HG02852 (cell line): ENCODE results near the gene ZNF587.
"Not testable (repeated sequence)": the region's sequence is repeated elsewhere in the genome, so short reads cannot be mapped to it uniquely, and the experiment has no call there.

Source experiments
- ATAC-seq: cut with Tn5 transposase; IDR thresholded peaks from one replicate; pipeline ENCODE4 v1.9.1; 2021; ENCODE audit warnings: mild to moderate bottlenecking, moderate library complexity; ENCODE audit not compliant: unreplicated experiment

ZNF587 gene

DNA sequence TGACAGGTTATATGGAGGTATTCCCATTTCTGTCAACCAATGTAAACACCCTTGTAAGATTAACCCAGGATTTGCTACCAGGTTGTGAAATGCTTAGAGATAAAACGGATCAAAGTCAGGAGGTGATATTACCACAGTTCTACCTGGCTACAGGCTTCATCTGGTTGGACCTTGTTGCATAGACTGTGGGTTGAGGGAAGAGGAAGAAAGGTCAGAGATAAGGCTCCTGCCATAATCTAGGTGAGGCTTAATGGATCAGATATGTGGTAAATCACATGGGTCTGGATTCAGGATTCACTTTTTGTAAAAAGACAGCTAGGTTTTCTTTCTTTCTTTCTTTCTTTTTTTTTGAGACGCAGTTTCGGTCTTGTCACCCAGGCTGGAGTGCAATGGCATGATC lies 28.2 kb upstream of the ZNF587 start:
- not testable (repeated sequence) for ATAC-seq

DNA sequence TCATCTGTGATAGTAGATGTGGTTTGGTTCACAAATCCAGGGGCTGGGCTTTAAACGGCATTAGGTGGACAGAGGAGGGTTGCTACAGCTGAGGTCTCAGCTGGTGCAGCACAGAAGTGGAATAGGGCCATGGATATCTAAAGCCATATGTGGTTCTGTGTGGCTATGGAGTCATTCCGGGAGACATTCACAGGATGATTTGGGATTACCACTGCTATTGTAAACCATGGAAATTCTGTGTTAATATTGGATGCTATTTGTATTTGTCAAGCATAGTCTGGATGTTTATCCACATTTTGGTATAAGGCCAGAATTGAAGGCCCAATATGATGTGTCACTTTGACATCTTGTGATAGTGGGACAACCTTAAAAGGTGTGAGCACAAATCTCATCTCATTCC lies 26.5 kb upstream of the ZNF587 start:
- ATAC-seq, result not testable (repeated sequence)

DNA sequence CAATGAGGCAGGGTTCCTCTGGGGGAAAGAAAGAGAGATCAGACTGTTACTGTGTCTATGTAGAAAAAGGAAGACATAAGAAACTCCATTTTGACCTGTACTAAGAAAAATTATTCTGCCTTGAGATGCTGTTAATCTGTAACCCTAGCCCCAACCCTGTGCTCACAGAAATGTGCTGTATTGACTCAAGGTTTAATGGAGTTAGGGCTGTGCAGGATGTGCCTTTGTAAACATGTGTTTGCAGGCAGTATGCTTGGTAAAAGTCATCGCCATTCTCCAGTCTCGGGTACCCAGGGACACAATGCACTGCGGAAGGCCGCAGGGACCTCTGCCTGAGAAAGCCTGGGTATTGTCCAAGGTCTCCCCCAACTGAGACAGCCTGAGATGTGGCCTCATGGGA lies 26.1 kb upstream of the ZNF587 start:
- not testable (repeated sequence) for ATAC-seq

DNA sequence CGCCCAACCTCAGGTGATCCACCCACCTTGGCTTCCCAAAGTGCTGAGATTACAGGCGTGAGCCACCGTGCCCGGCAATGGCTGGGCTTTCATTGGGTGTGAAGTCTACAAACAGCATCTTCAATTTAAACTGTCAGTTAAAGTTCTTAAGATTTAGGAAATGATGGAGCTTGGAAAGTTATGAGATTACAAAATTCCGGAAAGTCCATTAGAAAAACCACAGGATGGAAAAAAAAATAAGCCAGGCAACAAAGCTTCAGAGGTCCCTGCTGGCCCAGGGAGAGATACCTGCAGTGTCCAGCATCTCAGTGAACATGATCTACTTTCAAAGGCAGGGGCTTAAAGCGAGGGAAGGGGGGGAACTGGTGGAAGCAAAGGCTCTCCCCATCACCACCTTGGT lies 24.1 kb upstream of the ZNF587 start:
- no peak for ATAC-seq

DNA sequence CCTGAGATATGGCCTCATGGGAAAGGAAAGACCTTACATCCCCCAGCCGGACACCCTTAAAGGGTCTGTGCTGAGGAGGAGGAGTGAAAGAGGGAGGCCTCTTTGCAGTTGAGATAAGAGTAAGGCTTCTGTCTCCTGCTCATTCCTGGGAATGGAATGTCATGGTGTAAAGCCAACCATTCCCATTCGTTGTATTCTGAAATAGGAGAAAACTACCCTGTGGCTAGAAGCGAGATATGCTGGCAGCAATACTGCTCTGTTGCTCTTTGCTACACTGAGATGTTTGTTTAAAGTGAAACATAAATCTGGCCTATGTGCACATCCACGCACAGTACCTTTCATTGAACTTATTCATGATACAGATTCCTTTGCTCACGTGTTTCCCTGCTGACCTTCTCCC lies 20.3 kb upstream of the ZNF587 start:
- no peak for ATAC-seq

DNA sequence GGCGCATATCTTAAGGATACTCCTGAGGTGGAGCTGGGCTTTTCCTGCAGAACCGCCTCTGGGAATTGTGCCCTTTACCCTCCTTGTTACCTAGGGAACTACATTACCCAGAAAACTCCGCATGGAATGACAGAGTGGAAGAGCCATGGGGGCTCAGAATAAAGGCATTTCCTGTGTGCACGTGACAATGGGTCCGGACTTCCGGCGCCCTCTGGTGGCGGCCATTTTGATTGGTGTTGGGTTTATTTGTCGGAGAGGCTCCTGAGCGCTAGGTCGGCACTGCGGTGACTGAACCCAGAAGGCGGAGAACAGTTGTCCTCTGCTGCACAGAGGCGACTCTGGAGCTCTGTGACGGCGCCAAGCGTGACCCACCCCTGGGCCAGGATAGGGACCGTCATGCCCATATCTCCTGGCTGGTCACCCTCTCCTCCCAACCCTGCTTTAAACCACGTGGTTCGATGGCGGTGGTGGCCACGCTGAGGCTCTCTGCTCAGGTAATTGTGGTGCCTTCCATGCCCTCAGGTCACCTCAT lies 19.5 kb upstream of the ZNF587 start, which contains the start of gene ZNF587B:
Gene ZNF587B (plus strand): TSS at position 229 of the 532 bp plus-strand sequence. CDS start 230 bp downstream, at position 459.
- no peak for ATAC-seq

DNA sequence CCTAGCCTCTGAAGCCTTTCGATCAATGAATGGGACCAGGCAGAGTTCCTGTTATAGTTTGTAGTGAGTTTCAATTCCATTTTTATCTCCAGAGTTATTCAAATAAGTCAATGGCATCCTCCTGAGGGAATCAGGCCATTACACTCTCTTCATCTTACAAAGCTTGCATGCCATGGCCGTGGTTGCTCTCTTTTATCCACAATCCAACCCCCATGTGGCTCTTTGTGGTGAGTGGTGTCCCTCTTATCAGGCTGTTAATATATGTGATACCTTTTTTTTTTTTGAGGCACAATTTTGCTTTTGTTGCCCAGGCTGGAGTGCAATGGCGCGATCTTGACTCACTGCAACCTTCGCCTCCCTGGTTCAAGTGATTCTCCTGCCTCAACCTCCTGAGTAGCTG lies 12.7 kb upstream of the ZNF587 start:
- ATAC-seq, result not testable (repeated sequence)

GRCh38 chr19:57838622-57839191 lies 11.0 kb upstream of the ZNF587 start:
- ATAC-seq, result not testable (repeated sequence)

DNA sequence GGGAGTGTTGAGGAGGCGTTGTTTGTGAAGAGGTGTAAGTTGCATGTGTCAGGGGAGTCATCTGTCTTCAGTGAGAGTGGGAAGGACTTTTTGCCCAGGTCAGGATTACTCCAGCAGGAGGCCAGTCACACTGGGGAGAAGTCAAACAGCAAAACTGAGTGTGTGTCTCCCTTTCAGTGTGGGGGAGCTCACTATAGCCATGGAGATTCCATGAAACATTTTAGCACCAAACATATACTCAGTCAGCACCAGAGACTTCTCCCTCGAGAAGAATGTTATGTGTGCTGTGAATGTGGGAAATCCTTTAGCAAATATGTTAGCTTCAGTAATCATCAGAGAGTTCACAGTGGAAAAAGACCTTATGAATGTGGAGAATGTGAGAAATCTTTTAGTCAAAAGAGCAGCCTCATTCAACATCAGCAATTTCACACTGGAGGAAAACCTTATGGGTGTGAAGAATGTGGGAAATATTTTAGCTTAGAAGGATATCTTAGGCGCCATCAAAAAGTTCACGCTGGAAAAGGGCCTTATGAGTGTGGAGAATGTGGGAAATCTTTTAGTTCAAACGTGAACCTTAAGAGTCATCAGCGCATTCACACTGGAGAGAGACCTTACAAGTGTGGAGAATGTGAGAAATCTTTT lies 8.4 kb upstream of the ZNF587 start:
- ATAC-seq, result no peak

DNA sequence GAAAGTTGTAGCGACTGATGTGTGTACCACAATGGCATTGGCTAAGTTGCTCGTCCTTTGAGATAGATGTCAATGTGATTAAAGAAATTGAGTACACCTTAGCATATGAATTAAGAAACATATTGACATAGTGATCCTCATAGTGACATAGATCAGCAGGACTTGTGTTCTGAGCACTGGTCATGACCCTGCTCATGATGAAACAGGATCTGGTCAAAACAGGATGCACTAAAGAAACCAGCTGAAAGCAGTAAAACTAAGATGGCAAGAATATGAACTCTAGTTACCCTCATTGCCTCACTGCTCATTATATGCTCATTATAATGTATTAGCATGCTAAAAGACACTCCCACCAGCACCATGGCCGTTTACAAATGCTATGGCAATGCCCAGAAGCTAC lies 2.5 kb upstream of the ZNF587 start:
- not testable (repeated sequence) for ATAC-seq

GRCh38 chr19:57849162-57849665 lies 445 bp upstream of the ZNF587 start:
- ATAC-seq, result peak; percentile 19

DNA sequence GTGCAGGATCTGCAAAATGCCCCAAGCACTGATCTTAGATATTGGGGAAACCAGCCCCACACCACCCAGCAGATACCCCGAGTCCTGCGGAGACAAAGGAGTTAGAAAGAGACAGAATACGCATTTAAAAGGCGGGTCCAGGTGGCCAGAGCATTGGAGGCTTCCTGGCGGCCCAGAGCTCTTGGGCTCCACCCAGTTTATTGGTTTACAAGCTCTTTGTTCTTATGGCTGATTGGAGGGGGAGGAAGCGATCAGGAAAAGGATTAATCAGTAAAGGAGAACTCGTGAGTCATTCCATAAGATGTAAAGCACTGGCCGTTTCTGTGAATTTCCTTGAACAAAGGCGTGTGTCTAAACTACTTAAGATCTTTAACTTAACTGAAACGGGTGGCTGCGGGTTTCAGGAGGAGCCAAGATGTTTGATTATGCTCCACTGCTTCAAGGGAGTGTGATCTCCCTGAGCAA lies 926 bp downstream of the ZNF587 start:
- no peak for ATAC-seq

DNA sequence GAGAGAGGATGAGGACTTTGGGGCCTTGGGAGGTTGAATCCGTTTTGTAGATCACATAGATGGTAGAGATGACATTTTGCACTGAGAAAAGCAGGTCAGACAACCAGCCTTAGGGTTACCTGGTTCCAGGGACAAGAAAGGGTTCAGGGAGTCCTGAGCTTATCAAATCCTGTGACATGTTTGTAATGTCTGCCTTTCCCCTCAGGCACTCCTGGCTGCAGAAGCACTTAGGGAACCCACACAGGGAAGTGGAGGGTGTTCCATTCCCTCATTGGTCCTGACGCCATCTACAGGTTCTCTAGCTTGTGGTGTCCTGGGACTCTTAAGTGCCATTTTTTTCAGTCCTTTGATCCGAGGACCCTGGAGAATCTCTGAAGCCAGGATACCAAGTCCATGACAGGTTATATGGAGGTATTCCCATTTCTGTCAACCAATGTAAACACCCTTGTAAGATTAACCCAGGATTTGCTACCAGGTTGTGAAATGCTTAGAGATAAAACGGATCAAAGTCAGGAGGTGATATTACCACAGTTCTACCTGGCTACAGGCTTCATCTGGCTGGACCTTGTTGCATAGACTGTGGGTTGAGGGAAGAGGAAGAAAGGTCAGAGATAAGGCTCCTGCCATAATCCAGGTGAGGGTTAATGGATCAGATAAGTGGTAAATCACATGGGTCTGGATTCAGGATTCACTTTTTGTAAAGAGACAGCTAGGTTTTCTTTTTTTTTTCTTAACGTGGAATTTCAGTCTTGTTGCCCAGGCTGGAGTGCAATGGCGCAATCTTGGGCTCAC lies 2.3 kb downstream of the ZNF587 start:
- ATAC-seq, result not testable (repeated sequence)

DNA sequence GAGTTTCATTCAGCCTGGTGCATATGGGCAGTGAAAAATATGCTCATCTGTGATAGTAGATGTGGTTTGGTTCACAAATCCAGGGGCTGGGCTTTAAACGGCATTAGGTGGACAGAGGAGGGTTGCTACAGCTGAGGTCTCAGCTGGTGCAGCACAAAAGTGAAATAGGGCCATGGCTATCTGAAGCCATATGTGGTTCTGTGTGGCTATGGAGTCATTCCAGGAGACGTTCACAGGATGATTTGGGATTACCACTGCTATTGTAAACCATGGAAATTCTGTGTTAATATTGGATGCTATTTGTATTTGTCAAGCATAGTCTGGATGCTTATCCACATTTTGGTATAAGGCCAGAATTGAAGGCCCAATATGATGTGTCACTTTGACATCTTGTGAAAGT lies 4.5 kb downstream of the ZNF587 start:
- ATAC-seq, result not testable (repeated sequence)

DNA sequence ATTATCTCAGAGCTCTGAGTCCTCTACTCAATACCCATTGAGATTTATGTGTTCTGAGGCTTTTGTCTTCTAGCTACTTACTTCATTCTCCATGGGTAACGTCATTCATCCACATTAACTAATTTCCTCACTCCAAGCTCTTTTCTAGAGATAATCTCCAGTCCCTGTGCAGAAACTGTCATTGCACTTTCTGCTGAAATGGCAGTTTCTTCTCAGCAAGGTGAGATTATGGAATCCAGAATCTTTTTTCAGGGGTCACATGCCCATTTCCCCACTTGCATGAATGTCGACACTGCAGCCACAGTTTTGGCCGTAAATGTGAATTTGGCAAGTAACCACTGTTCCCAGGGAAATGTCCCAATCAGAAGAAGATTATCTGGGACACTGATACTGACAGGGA lies 12.7 kb downstream of the ZNF587 start:
- not testable (repeated sequence) for ATAC-seq

- no peak for ATAC-seq
Measured at GRCh38 chr19:57867868-57868492, 18.3 kb downstream of the ZNF587 start.

DNA sequence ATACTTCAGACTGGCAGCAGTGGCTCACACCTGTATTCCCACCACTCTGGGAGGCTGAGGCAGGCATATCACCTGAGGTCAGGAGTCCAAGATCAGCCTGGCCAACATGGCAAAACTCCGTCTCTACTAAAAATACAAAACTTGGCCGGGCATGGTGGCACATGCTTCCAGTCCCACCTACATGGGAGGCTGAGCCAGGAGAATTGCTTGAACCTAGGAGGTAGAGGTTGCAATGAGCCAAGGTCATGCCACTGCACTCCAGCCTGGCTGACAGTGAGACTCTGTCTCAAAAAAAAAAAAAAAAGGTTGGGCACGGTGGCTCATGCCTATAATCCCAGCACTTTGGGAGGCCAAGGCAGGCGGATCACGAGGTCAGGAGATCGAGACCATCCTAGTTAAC lies 20.0 kb downstream of the ZNF587 start:
- not testable (repeated sequence) for ATAC-seq

DNA sequence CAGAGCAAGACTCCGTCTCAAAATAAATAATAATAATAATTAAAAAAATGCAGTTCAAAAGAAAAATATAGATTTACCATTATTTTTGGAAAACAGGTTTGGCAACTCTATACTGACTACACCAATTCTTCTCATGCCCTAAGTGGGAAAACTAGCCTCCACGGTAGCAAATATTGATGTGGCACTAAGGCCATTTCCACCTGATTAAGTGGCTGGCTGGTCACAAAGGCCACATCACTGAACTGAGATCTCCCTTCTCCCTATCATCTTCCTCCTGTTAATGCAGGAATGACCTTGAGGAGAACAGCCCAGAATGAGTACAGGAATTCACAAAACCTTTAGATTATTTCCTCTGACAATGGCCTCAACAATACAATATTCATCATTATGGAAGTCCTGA lies 20.6 kb downstream of the ZNF587 start:
- ATAC-seq, result no peak

DNA sequence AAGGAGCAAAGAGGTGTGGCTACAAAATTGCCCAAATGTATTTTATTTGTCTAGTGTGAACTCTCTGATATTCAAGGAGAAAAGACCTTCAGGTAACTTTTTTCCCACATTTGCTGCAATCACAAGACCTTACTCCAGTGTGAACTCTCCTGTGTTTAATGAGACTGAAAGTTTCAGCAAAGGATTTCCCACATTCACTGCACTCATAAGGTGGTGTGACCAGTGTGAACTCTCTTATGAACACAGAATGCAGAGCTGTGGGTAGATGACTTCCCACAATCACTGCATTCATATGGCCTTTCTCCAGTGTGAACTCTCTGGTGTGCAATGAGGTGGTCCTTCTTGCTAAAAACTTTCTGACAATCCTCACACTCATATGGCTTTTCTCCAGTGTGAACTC lies 22.8 kb downstream of the ZNF587 start:
- ATAC-seq, result no peak

- not testable (repeated sequence) for ATAC-seq
Measured at GRCh38 chr19:57873883-57874799, 24.5 kb downstream of the ZNF587 start.
